Adipose tissue (tissue), 3 donors: ENCODE data around the gene CNGB1. TPM values are rescaled to one million over a fixed set of nuclear protein-coding genes. Genes with fewer than 3 reads are reported as not detected.

Experiments
- H3K27ac ChIP-seq: one replicate; pipeline ENCODE4 v1.5.1; 2013; ENCODE audit warnings: low read depth, low read length
- WGBS, 3 donors: extraction: QIAGEN DNeasy Blood & Tissue Kit; methylation state at CpG; one replicate each; pipeline ENCODE4 v1.1.7; 2013; 5-methylcytosine and 5-hydroxymethylcytosine counted together
- polyA plus RNA-seq, 3 donors: library from polyadenylated mRNA; stranded (reverse); fragments of 200-250 nt; gene quantifications; one replicate each; pipeline ENCODE4 v1.2.3, GENCODE V29; 2013
- donor health status: healthy with polysubstance abuse.
- donor health status: Bipolar disorder and iron deficiency.
- donor health status: healthy.

CNGB1 gene
- polyA plus RNA-seq, 3 donors = under 0.01 to 0.28 TPM; not detected in 1

DNA sequence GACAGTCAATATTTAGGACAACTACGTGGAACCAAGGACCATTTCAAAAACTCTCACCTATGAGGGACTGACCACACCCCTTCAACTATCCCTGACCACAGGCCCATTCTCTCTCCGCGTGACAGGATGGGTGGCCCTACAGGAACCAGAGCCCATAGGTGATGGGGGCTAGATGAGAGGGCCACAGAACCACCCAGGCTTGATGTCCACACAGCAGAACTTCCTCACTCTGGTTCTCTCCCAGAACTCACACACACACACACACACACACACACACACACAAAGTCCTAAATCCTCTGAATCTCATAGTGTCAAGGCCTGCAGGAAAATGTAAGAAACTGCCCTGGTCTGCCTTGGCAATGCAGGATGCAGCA lies 28.1 kb upstream of the CNGB1 start:
- H3K27ac ChIP-seq = no peak overlapping the region
- 72 to 82% (median 78%) methylated on average over 3 of the region's 3 CpGs for WGBS, 3 donors

DNA sequence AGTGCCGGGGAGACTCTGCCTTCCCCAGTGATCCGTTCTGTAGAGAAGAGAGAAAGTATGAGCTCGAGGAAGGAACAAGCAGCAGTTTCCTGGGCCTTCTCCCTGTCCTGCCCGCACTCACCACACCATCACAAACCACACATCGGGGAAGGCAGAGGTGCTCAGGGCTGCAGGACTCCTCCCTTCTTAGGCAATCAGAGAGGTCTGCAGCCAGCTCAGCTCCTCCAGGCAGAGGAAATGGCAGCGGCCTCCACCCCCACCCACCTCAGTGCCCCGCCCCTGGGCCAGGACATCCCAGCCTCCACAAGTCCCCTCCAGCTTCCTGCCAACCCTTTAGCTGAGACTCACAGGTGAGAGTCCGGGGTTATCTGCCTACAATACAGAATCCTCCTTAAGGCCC lies 27.6 kb upstream of the CNGB1 start:
- no peak overlapping the region for H3K27ac ChIP-seq
- 44 to 74% (median 46%) methylated on average over 8 of the region's 8 CpGs for WGBS, 3 donors

DNA sequence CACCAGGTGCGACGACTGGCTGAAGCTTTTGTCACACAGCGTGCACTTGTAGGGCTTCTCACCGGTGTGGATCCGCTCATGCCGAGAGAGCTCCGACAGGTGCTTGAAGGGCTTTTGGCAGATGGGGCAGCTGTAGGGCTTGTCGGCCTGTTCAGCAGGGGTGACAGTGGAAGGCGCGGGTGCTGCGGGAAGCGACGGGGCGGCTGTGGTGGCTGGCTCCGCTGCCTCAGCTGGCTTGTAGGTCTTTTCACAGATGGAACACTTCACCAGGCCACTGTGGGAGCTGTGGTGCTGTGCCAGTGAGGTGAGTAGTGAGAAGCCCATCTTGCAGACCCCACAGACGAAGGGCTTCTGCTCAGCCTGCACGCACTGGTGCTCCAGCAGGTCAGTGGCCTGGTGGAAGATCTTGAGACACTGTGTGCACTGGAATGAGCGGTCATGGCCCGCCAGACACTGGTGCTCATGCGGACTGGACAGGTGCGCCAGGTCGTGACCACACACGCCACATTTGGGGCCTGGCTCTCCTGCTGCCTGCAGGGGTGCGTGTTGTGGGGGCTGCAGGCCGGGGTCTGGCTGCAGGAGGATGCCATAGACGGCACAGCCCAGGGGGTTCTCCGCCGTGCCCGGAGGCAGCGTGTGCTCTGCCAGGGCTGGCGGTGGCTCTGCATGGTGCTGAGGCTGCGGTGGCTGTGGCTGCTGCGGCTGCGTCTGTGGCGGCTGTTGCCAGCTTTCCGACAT lies 26.8 kb upstream of the CNGB1 start:
- no peak overlapping the region for H3K27ac ChIP-seq
- WGBS, 3 donors = 94 to 95% (median 94%) methylated on average over 36 of the region's 36 CpGs

DNA sequence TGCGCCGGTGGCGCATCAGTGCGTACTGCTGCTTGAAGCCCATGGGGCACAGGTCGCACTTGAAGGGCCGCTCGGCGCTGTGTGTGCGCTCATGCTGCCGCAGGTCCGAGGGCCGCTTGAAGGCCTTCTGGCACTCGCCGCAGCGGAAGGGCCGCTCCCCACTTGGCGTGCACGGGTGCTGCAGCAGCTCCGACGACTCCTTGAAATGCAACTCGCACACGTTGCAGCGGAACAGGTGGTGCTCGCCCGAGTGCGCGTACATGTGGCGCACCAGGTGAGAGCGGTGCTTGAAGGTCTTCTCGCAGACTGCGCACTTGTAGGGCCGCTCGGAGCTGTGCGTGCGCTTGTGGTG lies 26.2 kb upstream of the CNGB1 start:
- WGBS, 3 donors = 97% methylated on average over 35 of the region's 35 CpGs
- H3K27ac ChIP-seq = no peak overlapping the region

DNA sequence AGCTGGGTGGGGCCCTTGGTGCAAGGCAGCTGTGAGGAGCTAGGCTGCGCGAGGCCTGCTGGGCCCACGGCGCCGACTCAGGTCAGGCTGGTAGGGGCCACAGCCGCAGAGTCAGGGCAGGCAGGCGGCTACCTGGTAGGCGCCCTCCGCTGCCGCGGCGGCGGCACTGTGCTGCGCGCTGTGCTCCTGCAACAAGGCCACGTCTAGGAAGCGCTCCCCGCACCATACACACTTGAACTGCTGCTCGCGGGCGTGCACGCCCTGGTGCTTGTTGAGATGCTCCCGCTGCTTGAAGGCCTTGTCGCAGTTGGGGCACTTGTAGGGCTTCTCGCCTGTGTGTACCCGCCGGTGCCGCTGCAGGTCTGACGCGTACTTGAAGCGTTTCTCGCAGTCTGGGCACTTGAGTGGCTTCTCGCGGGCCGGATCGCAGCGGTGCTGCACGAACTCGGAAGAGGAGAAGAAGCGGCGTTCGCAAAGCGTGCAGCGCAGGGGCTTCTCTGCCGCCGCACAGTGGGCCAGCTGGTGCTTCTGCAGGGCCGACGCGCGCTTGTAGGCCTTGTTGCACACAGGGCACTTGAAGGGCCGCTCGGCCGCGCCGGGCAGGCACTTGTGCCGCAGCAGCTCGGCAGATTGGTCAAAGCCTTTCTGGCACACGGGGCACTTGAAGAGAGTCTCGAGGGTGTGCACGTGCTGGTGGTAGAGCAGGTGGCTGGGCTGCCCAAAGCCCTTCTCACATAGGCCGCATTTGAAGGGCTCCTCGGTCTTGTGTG lies 25.7 kb upstream of the CNGB1 start:
- WGBS, 3 donors = 95 to 97% (median 97%) methylated on average over 62 of the region's 62 CpGs

DNA sequence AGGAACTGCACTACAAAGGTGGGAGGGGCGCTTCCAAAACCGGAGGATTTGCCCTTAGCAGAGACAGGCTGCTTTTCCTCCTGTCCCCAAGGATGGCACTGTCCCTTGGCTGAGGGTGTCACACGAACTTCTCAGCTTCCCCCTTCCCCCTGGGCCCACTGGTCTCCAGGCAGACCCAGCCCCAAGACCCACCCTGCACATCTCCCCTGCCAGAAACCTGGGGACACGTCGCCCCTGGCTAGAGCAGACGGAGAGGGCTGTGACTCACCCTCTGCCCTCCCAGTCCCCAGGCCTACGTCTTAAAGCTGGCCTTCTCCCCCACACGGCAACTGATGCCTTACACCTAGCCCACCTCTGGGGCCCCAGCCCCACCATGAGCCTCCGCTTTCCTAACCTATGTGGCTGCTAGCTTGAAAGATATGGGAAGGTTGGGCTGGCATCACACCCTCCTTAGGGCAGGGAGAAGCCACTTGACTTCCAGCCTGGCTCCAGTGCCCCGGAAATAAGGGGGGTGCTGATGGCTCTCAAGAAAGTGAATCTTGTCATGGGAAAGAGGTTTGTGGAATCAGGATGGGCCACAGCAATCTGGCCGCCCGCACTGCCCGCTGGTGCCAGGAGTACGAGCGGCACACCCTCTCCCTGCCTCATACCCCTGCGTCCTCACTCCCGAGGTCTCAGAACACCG lies 24.9 kb upstream of the CNGB1 start:
- 86 to 90% (median 88%) methylated on average over 15 to 18 of the region's 18 CpGs for WGBS, 3 donors
- no peak overlapping the region for H3K27ac ChIP-seq

More for the DNA sequence above, 25.7 kb upstream of the CNGB1 start:
- no peak overlapping the region for H3K27ac ChIP-seq

DNA sequence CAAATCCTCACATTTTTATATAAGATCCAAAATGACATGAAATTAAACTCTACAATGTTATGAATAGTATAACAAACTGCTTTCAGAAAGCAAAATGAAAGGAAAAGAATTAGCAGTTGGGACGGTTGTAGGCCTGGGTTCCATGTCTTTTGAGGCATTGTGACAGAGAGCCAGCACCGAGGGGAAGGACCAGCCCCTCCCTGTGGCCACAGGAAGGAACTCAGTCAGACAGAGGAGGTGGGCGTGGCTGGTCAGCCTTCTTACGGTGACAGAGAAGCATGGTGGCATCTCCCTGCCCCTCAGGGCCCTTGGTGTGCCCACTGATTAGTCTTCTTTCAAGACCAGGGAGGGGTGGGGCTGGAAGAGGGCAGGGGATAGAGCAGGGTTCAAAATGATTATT lies 23.9 kb upstream of the CNGB1 start:
- WGBS, 3 donors = 14 to 35% (median 18%) methylated on average over 4 of the region's 4 CpGs
- no peak overlapping the region for H3K27ac ChIP-seq

DNA sequence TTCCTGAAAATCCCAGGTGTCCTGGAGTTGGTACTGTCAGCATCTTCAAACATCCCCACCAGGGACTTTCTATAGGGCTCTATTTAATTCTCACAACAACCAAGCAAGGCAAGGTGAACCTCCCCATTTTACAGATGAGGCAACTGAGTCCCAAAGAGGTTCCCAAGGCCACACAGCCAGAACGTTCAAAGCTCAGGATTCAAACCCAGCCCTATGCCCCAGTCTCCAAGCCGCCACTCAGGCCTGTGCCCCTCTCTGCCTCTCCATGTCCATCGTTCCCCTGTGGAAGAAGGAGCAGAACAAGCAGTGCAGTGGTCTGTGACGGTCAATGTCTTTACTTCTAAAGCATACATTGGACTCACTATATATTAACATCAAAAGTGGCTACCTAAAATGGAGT lies 23.4 kb upstream of the CNGB1 start:
- 87 to 94% (median 93%) methylated on average over 4 of the region's 4 CpGs for WGBS, 3 donors
- no peak overlapping the region for H3K27ac ChIP-seq

DNA sequence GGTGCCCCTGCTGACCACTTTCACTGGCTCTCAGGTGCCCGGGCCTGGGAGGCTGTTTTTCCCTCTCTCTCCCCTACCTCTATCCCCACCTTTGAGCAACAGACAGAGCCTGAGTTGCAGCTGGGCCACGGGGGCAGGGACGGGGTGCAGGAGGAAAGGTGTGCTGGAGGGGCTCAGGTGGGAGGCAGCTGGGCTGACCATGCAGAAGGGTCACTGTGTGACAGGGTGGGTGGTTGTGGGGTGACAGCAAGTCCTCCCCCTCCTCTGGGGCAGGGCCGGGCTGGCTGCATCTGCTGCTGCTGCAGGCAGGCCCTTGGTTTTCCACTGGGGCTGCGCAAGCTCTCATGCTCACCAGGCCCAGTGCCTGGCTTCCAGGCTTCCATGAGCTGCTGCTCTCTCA lies 23.0 kb upstream of the CNGB1 start:
- 75 to 81% (median 77%) methylated on average over 4 to 5 of the region's 5 CpGs for WGBS, 3 donors
- H3K27ac ChIP-seq = no peak overlapping the region

DNA sequence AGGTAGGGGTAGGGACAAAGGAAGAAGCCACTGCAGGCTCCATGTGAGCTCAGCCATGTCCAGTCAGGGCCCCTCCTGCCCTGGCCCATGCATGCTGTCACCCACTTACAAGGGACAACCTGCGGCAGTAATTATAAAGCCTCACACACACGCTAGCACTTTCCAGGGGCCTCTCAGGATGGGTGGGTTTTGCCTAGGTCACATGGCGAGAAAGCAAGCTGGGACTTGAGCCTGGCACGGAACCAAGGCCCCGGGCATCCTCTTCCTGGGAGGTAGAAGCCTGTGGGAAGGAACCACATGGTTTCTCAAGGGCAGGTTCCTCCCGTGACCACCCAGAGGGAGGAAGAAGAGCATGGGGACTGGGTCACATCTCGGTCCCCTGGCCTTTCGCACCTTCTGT lies 22.5 kb upstream of the CNGB1 start:
- WGBS, 3 donors = 51 to 66% (median 55%) methylated on average over 8 of the region's 8 CpGs
- H3K27ac ChIP-seq = no peak overlapping the region

DNA sequence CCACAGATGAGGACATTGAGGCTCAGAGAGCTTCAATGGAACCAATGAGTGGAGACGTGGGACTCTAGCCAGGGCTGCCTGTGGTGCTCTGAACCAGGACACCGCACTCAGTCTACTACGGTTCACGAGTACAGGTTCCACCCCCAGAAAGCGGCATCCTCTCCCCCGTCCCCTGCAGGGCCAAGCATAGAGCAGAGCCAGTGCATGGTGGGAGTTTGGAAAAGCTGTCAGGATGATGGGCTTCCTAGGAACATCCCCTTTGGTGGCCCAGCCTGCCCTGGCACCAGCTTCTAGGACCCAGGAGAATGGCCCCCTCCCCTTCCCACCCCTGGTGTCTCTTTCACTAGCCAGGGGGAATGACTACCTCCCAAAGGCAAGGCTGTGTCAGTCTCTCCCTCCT lies 21.2 kb upstream of the CNGB1 start:
- H3K27ac ChIP-seq = no peak overlapping the region
- WGBS, 3 donors = 90 to 95% (median 95%) methylated on average over 6 of the region's 6 CpGs

DNA sequence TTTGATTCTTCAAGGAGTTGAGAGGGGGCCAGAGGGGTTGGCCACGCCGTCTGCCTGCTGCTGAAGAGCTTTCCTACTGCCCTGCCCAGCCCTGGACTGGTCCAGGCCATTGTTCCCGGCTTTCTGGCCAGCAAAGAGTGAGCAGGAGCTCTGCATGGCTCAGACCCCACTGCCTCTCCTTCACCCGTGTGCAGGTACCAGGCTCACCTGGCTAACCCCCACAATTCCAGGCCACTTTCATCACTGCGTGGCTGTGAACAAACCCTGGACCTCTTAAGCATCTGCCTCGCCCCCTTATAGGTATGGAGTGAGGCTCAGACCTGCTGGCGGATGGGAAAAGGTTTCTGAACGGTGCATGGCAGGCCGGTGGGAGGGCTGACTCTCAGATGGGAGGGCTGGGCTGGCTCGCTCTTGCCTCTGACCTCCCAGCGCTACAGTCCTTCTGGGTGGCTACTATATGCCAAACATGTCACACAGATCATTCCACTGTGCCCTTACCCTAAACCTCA lies 20.7 kb upstream of the CNGB1 start:
- H3K27ac ChIP-seq = no peak overlapping the region
- WGBS, 3 donors = 89 to 93% (median 91%) methylated on average over 11 of the region's 11 CpGs

DNA sequence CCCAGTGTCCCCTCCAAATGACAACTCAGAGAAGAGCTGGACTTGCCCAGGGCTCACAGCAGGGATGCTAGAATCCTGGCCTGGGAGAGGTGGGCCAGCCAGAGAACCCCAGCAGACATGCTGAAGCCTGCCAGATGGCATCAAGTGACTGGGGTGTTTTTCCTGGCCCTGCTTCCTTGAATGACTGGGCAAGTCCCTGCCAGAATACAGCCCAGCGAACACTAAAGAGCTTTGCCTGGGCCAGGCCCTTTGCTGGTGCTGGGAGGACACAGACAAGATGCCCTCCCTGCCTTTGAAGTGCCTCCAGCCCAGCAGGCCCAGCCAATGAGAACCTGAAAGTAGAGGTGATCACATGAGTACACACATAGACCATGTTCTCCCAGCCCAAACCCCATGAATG lies 18.0 kb upstream of the CNGB1 start:
- WGBS, 3 donors = 50 to 73% (median 57%) methylated on average over 1 of the region's 1 CpG
- no peak overlapping the region for H3K27ac ChIP-seq

DNA sequence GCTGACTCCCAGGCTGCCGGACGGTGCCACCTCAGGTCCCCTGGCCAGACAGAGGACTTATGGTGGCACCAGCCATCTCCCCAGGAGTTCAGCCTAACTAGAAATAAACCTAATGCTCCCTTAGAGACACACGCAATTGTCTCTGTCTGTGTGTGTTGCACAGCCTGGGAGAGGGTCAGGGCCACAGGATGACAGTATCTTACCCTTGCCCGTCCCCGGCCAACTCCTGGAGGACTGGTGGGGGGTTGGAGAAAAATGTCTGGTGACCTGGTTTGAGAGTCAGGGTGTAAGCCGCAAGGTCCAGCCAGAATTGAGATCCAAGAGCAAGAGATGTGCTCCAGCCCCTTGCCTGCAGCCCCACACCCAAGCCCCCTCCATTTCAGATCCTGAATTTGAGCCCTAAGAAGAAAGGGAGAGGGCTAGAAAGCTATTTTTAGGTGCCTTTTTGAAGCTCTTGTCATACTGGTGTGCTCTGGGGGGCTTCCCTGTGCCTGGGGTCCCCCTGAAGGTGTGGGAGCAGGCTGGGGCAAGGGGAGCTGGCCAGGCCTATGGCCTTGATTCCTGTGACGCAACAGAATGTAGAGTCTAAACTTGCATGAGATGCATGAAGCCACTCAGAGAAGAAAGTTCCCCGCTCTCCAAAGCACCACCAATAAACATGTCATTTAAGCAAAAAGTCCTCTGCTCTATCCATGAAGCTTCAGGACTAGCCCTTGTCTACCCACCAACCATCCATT lies 16.7 kb upstream of the CNGB1 start:
- 94 to 96% (median 96%) methylated on average over 8 of the region's 8 CpGs for WGBS, 3 donors
- no peak overlapping the region for H3K27ac ChIP-seq

DNA sequence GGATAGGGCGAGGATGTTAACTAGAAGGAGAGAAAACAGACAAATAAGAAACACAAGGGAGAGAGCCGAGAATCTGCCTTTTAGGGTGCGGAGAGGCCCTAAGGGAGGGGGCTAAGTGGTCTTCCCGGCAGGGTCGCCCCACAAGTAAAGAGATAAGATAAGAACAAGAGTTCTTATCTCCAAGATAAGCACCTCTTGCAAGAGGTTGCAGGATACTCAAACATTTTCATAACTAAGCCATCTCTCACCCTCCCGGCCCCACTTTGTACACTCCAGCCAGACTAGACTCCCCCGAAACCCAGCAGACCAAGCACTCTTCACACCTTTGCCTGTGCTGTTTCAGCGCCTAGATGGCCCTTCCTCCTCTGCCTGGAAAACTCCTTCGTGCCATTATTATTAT lies 15.3 kb upstream of the CNGB1 start:
- WGBS, 3 donors = 61 to 75% (median 74%) methylated on average over 9 of the region's 9 CpGs
- H3K27ac ChIP-seq = no peak overlapping the region

DNA sequence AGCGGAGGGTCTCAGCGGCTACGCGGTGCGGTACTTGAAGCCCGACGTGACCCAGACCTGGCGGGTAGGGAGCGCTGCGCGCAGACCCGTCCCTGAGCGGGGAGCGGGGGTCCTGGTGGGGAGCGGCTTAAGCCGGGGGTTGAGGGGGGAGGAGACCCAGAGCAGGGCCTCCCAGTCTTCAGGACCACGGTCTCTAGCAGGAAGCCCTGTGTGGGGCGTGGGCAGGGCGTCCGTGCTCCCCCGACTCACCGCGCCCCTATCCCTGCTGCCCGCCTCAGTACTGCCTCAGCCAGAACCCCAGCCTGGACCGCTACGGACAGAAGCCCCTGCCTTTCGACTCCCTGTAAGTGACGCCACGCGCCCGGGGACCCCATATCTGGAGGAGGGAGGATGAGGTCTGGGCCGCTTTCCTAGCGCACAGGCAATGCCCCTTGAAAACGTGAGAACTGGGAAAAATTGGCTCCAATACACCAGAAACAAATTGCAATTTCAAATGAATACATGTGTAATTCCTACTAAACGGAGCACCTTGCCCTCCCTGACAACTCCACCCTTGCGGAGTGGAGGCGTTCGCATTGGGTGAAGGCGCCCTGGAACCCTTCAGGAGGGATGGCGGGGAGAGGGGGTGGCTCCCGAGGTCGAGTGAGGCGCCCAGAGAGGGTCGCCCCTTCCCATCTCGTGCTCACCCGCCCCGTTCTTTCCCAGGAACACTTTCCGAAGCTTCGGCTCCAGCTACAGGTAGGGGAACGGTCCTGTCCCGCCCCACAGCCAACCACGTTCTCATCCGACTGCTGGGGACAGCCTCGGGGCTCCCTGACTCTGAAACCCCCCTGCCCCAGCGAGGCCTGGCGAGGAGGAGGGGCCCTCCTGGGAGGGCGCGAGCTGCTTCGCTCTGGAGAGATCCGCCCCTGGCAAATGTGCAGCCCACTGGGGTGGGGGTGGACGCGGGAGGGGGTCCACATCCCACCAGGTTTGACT lies 14.6 kb upstream of the CNGB1 start:
- no peak overlapping the region for H3K27ac ChIP-seq
- WGBS, 3 donors = 16 to 27% (median 22%) methylated on average over 55 to 62 of the region's 62 CpGs

DNA sequence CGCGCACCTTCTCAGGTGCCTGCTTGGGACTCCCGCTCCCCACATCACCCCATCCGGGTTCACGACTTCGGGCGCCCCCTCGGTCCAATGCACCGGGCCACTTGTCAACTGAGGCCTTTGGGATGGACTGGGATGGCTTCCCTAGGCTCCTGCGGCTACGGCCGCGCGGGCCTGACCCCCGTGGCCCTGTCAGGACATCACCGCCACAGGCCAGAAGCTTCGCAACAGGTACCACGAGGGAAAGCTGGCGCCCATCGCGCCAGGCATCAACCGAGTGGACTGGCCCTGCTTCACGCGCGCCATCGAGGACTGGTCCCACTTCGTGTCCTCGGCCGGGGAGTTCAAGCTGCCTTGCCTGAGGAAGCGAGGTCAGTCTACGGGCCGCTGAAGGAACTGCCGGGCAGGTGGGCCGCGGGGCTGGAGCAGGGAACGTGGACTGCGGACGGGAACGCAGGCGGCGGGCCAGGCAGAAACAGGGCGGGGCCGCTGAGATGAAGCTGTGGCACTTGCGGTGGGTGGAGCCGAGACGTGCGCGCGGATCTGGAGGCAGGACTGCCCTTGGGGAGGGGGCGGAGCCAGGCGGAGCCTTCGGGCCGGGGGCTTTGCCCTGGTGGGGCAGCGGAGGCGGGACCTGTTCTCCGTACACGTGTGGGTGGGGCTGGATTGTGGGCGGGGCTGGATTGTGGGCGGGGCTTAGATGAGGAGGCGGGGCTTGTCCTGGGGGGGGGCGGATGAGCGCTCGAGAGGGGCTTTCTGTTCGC lies 13.7 kb upstream of the CNGB1 start:
- 10% methylated on average over 63 to 64 of the region's 64 CpGs for WGBS, 3 donors
- no peak overlapping the region for H3K27ac ChIP-seq
